Measurements from ENCODE around the gene RABEPK.
A peak's percentile ranks its signal among the peaks of the same experiment; 100 is the strongest.
"Not testable (repeated sequence)": the region's sequence is repeated elsewhere in the genome, so short reads cannot be mapped to it uniquely, and the experiment has no call there.

RABEPK gene, protein sequence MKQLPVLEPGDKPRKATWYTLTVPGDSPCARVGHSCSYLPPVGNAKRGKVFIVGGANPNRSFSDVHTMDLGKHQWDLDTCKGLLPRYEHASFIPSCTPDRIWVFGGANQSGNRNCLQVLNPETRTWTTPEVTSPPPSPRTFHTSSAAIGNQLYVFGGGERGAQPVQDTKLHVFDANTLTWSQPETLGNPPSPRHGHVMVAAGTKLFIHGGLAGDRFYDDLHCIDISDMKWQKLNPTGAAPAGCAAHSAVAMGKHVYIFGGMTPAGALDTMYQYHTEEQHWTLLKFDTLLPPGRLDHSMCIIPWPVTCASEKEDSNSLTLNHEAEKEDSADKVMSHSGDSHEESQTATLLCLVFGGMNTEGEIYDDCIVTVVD

DNA sequence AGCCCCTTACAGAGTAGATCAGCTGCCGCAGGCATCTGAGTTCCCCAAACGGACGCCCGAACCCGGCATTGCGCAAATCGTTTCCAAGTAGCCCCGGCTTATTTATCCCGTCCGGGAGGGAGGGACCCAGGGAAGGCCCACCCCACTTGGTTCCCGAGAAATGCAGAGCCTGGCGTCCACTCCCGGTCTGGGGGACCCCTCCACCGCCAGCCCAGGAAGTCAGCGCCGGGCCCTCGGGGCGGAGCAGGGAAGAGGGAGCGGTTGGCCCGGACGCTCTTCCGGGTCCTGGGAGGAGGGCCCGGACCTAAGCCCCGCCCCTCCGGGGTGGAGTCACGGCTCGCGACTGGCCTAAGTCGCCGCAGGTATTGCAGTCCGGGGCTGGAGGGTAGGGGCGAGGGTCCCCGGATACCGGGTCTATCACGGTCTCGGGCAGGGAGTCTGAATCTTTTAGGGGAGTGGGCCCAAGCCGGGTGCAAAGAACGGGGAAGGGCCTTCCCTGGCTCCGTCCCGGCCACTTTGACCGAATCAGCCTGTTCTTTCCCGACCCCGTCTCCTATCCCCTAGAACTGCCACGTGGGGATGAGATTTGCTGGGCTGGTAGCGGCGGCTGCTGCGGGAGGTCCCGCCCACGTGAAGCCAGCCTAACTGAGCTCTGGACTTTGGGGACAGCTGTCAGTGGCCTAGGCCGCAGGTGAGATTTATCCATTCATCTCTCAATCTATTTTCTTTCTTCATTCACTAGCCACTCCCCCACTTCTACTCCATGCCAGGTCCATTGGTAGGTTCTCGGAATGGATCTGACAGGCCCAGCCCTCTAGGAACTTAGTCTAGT lies at the start of gene RABEPK:
RABEPK (plus strand) TSS at position 327 of the 832 bp plus-strand sequence. CDS start 2,472 bp downstream, outside the sequence.
- peak; percentile 74 for FAIRE-seq

DNA sequence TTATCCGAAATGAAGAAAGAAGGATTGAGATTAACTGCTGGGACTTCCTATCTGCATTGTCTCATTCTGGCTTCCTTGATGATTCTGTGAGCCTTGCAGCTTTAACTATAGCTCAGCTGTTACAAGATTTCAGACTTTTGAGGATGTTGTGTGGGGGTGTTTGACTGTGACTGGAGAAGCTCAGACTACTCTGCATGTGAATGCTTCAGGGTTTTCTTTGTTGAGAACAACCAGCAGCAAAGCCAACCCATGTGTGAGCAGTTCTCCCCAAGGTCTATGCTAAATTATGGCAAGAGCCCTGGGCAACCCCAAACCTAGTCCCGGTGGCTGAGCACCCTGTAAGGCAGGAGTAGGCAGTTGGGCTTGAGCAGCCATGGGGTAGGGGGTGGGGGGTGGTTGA lies 48.6 kb upstream of the RABEPK start:
- no peak for FAIRE-seq

DNA sequence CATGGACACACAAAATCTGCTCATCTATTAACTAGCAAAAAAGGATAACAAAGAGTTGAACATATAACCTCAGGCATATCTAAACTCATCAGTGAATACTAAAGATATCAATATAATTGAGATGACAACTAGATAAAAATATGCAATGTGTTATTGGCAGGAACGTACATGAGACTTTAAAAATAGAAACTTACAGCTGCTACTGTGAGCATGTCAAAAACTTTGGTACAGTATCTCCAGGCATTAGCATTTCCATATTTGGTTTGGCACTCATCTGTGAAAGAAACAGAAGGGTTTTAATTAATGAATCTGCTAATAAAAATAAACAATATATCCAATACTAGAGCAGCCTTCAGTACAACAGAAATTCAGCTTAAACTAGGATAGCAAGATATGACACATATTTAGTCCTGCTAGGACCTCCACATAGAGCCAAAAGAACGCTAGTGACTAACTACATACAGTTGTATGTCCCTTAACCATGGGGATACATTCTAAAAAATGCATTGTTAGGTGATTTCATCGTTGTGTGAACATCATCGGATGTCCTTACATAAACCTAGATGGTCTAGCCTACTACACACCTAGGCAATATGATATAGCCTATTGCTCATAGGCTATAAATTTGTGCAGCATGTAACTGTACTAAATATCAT lies 46.5 kb upstream of the RABEPK start:
- no peak for FAIRE-seq

DNA sequence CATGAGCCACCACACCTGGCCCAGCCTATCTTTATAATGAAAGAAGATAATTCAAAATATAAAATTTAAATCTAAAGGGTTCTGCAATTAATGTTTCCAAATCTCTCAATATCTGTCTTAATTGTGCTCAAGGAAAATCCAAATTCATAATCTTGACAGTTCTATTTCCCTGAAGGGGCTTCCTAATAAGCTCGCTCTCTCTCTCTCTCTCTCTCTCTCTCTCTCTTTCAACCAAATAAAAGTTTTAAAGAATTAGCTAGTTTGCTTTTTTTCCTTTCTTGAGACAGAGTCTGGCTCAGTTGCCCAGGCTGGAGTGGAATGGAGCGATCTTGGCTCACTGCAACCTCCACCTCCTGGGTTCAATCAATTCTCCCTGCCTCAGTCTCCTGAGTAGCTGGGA lies 43.8 kb upstream of the RABEPK start:
- FAIRE-seq: no peak

DNA sequence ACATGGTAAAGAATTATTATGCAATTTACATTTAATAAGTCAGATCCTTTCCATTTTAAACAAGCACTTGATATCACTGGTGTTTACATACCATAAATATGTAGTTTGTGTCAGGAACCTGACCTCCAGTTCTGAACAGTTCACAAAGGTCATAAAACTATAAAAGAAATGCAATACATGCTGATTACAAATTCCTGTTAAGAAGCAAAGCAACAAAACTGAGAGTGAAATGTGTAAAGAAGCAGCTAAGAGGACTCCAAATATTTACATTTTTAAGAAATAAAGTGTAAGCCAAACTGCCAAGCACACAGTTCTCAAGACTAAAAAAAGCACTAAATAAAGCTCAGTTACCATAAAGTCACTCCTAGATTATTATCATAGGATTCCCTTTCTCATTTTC lies 39.6 kb upstream of the RABEPK start:
- no peak for FAIRE-seq

DNA sequence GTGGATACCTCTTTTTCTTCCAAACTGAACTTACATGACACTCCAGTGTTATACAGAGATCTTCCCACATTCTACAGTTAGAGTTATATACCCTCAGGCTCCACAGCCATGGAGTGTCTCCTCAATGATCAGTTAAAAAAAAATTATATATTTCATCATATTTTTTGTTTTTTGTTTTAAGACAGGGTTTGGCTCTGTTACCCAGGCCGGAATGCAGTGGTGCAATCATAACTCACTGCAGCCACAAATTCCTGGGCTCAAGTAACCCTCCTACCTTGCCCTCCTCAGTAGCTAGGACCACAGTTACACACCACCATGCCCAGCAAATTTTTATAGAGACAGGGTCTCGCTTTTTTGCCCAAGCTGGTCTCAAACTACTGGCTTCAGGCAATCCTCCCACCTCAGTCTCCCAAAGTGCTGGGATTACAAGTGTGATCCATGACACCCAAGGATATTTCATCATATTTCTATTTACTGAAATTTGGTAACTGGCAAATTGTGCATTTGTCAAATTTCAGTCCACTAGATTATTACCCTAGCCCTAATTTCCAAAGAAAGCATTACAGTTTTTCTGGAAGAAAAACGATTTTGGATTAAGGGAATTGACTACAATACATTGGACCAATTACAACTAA lies 38.9 kb upstream of the RABEPK start:
- no peak for FAIRE-seq

DNA sequence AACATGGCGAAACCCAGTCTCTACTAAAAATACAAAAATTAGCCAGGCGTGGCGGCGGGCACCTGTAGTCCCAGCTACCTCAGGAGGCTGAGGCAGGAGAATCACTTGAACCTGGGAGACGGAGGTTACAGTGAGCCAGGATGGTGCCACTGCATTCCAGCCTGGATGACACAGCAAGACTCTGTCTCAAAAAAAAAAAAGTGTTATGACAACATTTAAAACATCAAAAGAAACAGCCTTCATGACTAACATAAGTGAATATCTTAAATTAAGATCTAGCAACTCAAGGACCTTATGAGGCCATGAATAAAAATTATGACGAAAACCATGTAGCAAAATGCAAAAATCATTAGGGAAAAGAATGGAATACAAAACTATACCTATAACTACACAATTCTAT lies 37.5 kb upstream of the RABEPK start:
- FAIRE-seq: not testable (repeated sequence)

DNA sequence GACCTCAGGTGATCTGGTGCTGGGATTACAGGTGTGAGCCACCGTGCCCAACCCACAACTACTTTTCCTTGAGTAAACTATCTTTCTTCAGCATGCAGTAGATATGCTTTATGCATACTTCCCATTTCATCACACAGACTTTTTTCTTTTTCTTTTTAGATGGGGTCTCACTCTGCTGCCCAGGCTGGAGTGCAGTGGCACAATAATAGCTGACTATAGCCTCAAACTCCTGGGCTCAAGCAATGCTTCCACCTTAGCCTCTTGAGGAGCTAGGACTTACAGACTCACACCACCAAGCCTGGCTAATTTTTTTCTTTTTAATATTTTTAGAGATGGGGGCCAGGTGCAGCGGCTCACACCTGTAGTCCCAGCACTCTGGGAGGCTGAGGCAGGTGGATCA lies 33.6 kb upstream of the RABEPK start:
- FAIRE-seq: no peak

DNA sequence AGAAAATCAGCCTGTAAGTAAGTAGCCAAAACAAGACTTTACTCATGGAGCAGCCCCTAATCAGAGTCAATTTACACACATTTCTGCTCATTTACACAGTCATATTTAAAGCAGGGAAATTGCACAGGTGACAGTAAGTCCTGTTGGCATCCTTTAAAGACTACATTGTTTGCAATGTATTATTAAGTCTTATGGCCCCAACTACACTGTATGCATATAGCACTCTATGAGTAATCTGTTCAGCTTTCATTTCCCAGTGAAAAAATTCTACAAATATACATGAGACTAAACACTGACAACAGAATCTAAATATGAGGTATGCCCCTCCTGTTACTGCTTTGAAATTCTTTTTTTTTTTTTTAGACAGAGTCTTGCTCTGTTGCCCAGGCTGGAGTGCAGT lies 30.4 kb upstream of the RABEPK start:
- FAIRE-seq: no peak

DNA sequence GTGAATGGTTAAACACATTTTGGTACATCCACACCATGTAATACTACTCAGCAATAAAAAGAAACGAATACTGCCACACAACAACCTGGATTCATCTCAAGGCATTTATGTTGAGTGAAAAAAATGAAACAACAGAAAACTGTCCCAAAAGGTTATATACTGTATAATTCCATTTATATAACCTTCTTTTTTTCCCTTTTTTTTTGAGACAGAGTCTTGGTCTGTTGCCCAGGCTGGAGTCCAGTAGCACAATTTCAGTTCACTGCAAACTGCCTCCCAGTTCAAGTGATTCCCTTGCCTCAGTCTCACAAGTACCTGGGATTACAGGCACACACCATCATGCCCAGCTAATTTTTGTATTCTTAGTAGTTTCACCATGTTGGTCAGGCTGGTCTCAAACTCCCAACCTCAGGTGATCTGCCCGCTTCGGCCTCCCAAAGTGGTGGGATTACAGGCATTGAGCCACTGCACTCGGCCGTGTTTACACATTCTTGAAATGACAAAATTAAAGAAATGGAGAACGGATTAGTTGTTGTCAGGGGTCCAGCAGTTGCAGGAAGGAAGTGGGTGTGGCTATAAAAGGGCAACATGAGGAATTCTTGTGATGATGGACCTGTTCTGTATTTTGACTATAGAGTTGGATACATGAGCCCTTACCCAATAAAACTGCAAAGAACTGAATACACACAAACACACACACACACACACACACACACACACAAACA lies 28.1 kb upstream of the RABEPK start:
- FAIRE-seq: no peak

DNA sequence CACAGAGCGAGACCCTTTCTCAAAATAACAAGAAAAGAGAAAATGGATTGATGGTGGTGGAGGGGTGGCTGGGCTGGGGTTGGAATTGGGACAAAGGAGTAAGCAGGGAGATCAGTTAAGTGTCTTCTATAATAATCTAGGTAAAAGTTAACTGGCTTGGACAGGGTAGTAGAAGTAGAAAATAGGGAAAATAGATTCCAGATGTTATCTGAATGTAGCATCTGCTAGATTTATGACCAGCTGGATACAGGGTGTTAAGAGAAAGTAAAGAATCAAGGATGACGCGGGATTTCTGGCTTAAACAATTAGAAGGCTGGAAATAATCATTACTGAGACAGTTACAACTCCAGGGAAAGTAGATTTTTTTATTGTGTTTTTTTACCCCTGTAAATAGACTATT lies 23.7 kb upstream of the RABEPK start:
- no peak for FAIRE-seq

DNA sequence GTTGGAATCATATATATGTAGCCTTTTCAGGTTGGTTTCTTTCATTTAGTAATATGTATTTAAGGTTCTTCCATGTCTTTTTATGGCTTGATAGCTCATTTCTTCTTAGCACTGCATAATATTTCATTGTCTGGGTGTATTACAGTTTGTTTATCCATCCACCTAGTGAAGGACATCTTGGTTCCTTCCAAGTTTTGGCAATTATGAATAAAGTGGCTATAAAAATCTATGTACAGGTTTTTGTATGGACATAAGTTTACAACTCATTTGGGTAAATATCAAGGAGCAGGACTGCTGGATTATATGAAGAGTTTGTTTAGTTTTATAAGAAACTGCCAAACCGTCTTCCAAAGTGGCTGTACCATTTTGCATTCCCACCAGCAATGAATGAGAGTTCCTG lies 22.5 kb upstream of the RABEPK start:
- FAIRE-seq: no peak

DNA sequence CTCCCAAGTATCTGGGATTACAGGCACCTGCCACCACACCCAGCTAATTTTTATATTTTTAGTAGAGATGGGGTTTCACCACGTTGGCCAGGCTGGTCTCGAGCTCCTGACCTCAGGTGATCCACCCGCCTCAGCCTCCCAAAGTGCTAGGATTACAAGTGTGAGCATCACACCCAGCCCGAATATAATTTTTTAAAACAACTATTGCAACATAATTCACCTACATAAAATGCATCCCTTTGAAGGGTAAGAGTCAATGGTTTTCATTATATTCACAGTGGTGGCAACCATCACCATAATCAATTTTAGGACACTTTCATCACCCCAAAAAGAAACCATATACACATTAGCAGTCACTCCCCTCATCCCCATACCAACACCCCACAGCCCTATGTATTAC lies 20.6 kb upstream of the RABEPK start:
- not testable (repeated sequence) for FAIRE-seq

DNA sequence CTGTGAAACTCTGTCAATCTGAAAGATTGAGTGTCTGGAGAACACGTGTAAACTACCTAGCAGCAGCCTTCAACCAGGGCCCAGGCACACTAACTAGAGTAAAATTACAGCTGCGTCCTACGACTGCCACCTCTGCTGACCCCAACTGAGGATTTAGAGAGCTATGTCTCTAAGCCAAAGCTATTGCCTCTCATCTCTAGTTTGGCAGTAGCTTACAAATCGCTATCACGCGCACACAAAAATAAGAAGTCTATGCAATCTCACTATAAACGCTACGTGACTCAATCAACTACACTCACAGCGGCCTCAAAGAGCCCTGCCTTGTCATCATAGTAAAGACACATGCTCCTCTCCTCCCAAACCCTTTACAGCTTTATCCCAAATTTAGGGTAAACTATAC lies 19.5 kb upstream of the RABEPK start:
- FAIRE-seq: no peak

DNA sequence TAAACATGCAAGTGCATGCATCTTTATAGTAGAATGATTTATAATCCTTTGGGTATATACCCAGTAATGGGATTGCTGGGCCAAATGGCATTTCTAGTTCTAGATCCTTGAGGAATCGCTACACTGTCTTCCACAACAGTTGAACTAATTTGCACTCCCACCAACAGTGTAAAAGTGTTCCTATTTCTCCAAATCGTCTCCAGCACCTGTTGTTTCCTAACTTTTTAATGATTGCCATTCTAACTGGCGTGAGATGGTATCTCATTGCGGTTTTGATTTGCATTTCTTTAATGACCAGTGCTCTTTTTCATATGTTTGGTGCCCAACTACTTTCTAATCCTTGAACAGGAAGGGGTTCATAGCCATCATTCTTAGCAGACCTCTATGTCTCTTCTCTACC lies 18.6 kb upstream of the RABEPK start:
- FAIRE-seq: not testable (repeated sequence)

DNA sequence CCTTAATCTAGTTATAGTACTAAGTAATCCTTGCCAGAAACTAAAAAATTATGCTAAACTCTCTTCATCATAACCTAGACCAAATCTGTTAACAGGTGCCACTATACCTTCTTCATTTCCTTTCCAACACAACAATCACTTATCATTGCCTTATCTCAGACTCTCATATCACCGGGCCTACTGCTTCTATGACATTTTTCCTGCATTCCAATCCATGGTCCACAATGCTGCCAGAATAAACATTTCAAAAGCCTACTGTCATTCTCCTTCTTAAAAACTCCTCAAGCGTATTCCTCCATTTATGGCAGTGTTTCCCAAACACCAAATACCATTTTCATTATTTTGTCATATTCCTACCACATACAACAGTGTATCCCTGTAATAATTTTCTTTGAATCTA lies 17.3 kb upstream of the RABEPK start:
- FAIRE-seq: no peak

DNA sequence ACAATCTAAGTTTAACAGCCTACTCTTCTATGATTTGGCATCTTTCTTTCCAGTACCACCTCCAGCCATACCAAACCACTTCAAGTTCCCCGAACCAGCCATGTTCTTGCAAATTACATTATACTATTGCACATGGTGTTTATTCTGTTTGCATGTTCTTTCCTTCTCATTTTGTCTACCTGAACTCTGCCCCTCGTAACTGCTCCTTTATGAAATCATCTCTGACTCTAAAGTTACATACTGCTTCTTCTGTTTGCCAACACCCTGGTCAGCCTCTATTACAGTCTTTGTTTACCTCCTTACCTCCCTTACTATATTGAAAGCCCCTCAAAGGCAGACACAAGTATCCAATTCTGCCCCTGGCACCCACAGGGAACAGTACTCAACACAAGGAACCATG lies 16.8 kb upstream of the RABEPK start:
- FAIRE-seq: no peak

DNA sequence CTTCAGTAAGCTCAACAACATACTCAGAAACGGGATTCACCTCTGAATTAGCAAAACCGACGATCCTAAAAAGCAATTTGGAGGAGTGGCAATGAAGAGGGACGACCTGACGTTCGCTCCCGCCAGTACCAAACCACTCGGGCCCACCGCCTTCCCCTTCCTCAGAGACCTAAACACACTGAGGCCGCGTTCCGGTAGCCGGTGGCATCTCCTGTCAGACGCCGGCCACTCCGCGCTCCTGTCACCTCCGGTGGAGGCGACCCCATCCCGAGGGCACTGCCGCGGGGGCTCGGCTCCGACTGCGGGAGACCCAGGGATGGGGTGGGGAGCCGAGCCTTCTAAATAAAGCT lies 11.4 kb upstream of the RABEPK start:
- no peak for FAIRE-seq

DNA sequence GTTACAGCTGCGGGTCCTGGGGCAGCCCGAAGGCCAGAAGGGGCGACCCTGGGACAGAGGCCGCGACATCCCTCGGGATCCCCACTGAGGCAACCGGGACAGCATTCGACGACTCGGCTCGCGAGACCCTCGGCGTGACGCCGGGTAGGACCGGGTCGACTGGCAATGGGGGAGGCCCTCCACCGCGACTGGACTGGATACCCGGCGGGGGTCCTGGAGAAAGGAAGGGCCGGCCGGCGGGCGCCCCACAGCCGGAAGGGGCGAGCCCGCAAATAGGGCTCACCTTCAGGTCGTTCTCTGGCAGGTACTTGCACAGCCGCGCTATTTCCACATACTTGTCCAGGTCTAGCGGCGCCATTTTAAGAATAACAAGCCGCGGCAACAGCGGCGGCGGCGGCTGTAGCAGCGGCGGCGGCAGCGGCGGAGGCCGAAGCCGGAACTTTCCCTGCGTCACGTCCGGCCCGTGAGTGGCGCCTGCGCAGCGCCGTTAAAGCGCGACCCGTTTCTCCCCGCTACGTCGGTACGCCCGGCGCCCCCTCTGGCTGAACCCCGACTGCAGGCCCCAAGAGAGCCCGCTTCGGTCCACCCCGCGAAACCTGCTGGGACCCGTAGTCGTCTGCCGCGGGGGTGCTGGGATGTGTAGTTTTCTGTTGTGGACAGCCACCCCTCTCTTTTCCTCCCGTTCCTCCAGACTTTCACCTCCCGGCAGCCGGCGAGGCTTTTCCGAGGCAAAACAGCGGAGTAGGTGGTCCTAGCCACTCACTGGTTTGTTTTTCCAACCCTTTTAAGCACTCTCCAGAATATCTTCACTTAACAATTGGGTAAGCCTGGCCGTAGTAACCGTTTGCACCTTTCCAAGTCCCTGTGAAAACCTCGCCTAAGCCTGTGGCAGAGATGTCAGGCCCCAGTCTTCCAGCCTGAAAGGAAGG lies 10.7 kb upstream of the RABEPK start, which contains the start of gene PPP6C:
PPP6C (minus strand) TSS at position 443 of the 929 bp plus-strand sequence; CDS start at position 358, 85 bp downstream.
- no peak for FAIRE-seq

DNA sequence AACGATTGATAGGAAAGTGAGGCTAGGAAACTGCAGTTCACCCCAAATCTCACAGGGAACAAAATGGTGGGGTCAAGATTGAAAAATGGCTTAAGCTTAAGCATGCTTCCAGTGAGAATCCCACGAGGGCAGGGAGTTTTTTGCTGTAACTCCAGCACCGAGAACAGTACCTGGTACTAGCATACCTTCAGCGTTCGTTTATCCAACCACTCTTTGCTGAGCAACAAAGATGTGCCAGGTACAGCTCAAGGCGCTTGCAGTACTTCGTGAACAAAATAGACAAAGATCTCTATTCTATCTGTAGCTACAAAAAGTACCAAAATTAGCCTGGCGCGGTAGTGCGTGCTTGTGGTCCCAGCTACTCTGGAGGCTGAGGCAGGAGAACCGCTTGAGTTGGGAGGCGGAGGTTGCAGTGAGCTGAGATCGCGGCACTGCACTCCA lies 10.0 kb upstream of the RABEPK start:
- FAIRE-seq: no peak

DNA sequence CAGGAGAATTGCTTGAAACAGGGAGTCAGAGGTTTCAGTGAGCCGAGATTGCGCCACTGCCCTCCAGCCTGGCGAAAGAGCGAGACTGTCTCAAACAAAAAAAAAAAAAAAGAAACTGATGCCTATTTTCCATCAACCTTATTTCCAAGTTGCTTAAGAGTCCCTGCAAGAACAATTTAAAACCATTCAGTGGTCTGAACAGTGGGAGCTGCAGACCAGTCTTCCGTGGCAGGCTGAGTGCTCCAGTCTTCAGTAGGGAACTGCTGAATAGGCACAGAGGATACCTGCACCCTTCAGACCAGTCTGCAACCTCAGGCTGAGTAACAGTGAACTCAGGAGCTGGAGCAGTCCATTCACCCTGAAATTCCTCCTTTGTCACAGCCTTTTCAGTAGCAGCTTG lies 5.9 kb upstream of the RABEPK start:
- FAIRE-seq: not testable (repeated sequence)
